ENCODE data around the gene SELPLG.

DNA sequence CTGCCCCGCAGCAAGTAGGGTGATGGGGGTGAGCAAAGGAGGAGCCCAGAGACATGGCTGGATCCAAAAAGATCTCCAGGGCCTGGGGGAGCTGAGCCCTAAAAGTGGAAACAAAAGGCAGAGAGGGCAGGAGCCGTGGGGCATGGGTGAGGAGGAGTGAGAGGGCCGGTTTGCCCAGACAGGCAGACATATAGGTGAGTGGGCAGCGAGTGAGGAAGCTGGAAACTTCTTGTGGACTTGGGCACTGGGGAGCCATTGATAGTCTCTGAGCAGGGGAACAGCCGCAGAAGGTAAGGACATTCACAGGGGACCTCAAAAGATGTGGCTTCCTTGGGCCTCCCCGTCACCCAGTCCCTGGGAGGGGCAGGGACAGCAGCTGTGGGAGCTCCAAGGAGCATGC lies 19.1 kb downstream of the SELPLG start:
- TF ChIP-seq, protein P1, sequence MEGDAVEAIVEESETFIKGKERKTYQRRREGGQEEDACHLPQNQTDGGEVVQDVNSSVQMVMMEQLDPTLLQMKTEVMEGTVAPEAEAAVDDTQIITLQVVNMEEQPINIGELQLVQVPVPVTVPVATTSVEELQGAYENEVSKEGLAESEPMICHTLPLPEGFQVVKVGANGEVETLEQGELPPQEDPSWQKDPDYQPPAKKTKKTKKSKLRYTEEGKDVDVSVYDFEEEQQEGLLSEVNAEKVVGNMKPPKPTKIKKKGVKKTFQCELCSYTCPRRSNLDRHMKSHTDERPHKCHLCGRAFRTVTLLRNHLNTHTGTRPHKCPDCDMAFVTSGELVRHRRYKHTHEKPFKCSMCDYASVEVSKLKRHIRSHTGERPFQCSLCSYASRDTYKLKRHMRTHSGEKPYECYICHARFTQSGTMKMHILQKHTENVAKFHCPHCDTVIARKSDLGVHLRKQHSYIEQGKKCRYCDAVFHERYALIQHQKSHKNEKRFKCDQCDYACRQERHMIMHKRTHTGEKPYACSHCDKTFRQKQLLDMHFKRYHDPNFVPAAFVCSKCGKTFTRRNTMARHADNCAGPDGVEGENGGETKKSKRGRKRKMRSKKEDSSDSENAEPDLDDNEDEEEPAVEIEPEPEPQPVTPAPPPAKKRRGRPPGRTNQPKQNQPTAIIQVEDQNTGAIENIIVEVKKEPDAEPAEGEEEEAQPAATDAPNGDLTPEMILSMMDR (IDR thresholded peaks at IDR 0.05 in 8 of 11, conservative IDR thresholded peaks at IDR 0.05 in 3 of 11) = no peak
- no peak for TF ChIP-seq POLR2A (IDR thresholded peaks at IDR 0.05)

All from spleen (tissue), 7 donors.